ENCODE data around the gene ATP4B.

DNA sequence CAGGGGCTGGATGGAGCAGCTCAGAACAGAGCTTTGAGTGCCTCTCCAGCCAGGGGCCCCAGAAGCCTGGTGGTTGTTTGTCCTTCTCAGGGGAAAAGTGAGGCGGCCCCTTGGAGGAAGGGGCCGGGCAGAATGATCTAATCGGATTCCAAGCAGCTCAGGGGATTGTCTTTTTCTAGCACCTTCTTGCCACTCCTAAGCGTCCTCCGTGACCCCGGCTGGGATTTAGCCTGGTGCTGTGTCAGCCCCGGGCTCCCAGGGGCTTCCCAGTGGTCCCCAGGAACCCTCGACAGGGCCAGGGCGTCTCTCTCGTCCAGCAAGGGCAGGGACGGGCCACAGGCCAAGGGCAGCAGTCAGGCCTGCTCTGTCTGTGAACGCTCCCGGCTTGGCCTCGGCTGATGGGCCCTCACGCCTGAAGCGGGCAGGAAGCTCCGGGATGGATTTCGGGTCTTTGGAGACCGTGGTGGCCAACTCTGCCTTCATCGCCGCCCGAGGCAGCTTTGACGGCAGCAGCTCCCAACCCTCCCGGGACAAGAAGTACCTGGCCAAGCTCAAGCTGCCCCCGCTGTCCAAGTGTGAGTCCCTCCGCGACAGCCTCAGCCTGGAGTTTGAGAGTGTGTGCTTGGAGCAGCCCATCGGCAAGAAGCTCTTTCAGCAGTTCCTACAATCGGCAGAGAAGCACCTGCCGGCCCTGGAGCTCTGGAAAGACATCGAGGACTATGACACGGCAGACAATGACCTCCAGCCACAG is 9.1 kb upstream of the ATP4B start, which contains the start of gene GRK1:
- TF ChIP-seq, protein P1, sequence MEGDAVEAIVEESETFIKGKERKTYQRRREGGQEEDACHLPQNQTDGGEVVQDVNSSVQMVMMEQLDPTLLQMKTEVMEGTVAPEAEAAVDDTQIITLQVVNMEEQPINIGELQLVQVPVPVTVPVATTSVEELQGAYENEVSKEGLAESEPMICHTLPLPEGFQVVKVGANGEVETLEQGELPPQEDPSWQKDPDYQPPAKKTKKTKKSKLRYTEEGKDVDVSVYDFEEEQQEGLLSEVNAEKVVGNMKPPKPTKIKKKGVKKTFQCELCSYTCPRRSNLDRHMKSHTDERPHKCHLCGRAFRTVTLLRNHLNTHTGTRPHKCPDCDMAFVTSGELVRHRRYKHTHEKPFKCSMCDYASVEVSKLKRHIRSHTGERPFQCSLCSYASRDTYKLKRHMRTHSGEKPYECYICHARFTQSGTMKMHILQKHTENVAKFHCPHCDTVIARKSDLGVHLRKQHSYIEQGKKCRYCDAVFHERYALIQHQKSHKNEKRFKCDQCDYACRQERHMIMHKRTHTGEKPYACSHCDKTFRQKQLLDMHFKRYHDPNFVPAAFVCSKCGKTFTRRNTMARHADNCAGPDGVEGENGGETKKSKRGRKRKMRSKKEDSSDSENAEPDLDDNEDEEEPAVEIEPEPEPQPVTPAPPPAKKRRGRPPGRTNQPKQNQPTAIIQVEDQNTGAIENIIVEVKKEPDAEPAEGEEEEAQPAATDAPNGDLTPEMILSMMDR (IDR thresholded peaks at IDR 0.05): no peak
- no peak for TF ChIP-seq POLR2AphosphoS5 (IDR thresholded peaks at IDR 0.05)
- no peak for TF ChIP-seq POLR2A (IDR thresholded peaks at IDR 0.05)

Measured in prostate gland (tissue), 2 donors.